SK-N-SH (cell line): ENCODE measurements around the gene BTN3A1. TPM values are rescaled to one million over a fixed set of nuclear protein-coding genes. Genes with fewer than 3 reads are reported as not detected.

ENCODE experiments used
- CTCF ChIA-PET: fragments of 300-600, 350-600 bp; formaldehyde crosslinking; extraction: SDS; loops from one replicate; lab custom pipeline; 2021; lab: Yijun Ruan, JAX
- POLR2A ChIA-PET: fragments of 350-600 bp; sonication (Branson Sonifier 250); formaldehyde crosslinking; extraction: SDS; loops from one replicate; lab custom pipeline; 2020; ENCODE audit warnings: antibody characterized with exemption, inconsistent platforms; lab: Yijun Ruan, JAX
- DNase-seq: peaks from one replicate; pipeline ENCODE4 v3.0.0; 2012
- H2AFZ ChIP-seq: fragments of 200-600 bp; sonication (generic); 2 replicates; pipeline ENCODE4 v1.8.1; 2016; ENCODE audit warnings: antibody characterized with exemption, mild to moderate bottlenecking, low read depth
- H3F3A ChIP-seq: fragments of 200-600 bp; sonication (generic); replicated peaks from 2 replicates; pipeline ENCODE3; 2016; ENCODE audit warnings: antibody characterized with exemption, mild to moderate bottlenecking; ENCODE audit not compliant: insufficient read depth
- H3K27ac ChIP-seq, 2 experiments: fragments of 200-500 bp in 1 of 2; fragments of 200-600 bp in 1 of 2; sonication (Bioruptor generic) in 1 of 2; sonication (generic), shearing (Covaris generic) in 1 of 2; 2 replicates each; pipeline versions ENCODE4 v1.5.1 to v1.6.1; 2014 to 2016; ENCODE audit warnings: low read depth in 2 of 2, inconsistent platforms in 1 of 2, low read length in 1 of 2, mild to moderate bottlenecking in 1 of 2, mixed read lengths in 1 of 2
- H3K27me3 ChIP-seq: fragments of 200-600 bp; sonication (generic), shearing (Covaris generic); 2 replicates; pipeline ENCODE4 v1.6.1; 2016; ENCODE audit warnings: mixed run types; ENCODE audit not compliant: insufficient read depth
- H3K36me3 ChIP-seq, 2 experiments: fragments of 200-500 bp in 1 of 2; fragments of 200-600 bp in 1 of 2; sonication (Bioruptor generic) in 1 of 2; sonication (generic) in 1 of 2; replicated peaks in 1 of 2; 2 replicates each; pipeline versions ENCODE3 to v1.5.1; 2014 to 2016; ENCODE audit warnings: low read length in 1 of 2, mild to moderate bottlenecking in 1 of 2; ENCODE audit not compliant: insufficient read depth in 2 of 2, control insufficient read depth in 1 of 2
- H3K4me1 ChIP-seq, 2 experiments: fragments of 200-500 bp in 1 of 2; fragments of 200-600 bp in 1 of 2; sonication (Bioruptor generic) in 1 of 2; sonication (generic), shearing (Covaris generic) in 1 of 2; 2 replicates each; pipeline versions ENCODE4 v1.5.1 to v1.6.1; 2014 to 2016; ENCODE audit warnings: low read depth in 1 of 2, low read length in 1 of 2, mixed run types in 1 of 2; ENCODE audit not compliant: insufficient read depth in 2 of 2, control insufficient read depth in 1 of 2
- H3K4me2 ChIP-seq: fragments of 200-600 bp; sonication (generic), shearing (Covaris generic); 2 replicates; pipeline ENCODE4 v1.6.1; 2017; ENCODE audit warnings: mixed run types
- H3K4me3 ChIP-seq, 2 experiments: fragments of 200-500 bp in 1 of 2; fragments of 200-600 bp in 1 of 2; sonication (Bioruptor generic) in 1 of 2; sonication (generic), shearing (Covaris generic) in 1 of 2; 2 replicates each; pipeline versions ENCODE4 v1.5.1 to v1.8.1; 2014 to 2016; ENCODE audit warnings: low read depth in 2 of 2, inconsistent platforms in 1 of 2, low read length in 1 of 2, mild to moderate bottlenecking in 1 of 2, mixed read lengths in 1 of 2, moderate library complexity in 1 of 2
- H3K79me2 ChIP-seq: fragments of 200-600 bp; sonication (generic); 2 replicates; pipeline ENCODE4 v1.8.1; 2017; ENCODE audit warnings: mild to moderate bottlenecking; ENCODE audit not compliant: insufficient read depth
- H3K9ac ChIP-seq: fragments of 200-600 bp; sonication (generic); 2 replicates; pipeline ENCODE4 v1.6.1; 2017; ENCODE audit warnings: mixed run types
- H3K9me2 ChIP-seq: fragments of 200-600 bp; sonication (generic); 2 replicates; pipeline ENCODE4 v1.6.1; 2017; ENCODE audit warnings: mixed run types
- H3K9me3 ChIP-seq: fragments of 200-600 bp; sonication (generic); 2 replicates; pipeline ENCODE4 v1.6.1; 2017; ENCODE audit warnings: mixed run types, mild to moderate bottlenecking, moderate library complexity
- H4K20me1 ChIP-seq: fragments of 200-600 bp; sonication (generic); 2 replicates; pipeline ENCODE4 v1.6.1; 2017; ENCODE audit warnings: mild to moderate bottlenecking, mixed run types; ENCODE audit not compliant: insufficient read depth
- FOXJ3 ChIP-seq: sonication (generic); formaldehyde crosslinking; IDR thresholded peaks from 2 replicates; pipeline ENCODE4 v1.5.1; 2020; ENCODE audit warnings: mild to moderate bottlenecking, missing genetic modification reagents
- FOXM1 ChIP-seq: IDR thresholded peaks from 2 replicates; pipeline ENCODE4 v1.4.0; 2012; ENCODE audit warnings: low read depth, mild to moderate bottlenecking
- GABPA ChIP-seq: IDR thresholded peaks from 2 replicates; pipeline ENCODE4 v1.4.0; 2012; ENCODE audit warnings: low read depth, mild to moderate bottlenecking
- JUND ChIP-seq: IDR thresholded peaks from 2 replicates; pipeline ENCODE4 v1.4.0; 2012
- RAD21 ChIP-seq: IDR thresholded peaks from 2 replicates; pipeline ENCODE4 v1.6.1; 2012; ENCODE audit warnings: mild to moderate bottlenecking, low read length
- RFX5 ChIP-seq: IDR thresholded peaks from 2 replicates; pipeline ENCODE4 v1.6.1; 2012; ENCODE audit warnings: mild to moderate bottlenecking, improper control_type of control experiment, low read length
- RXRA ChIP-seq: IDR thresholded peaks from 2 replicates; pipeline ENCODE4 v1.4.0; 2012; ENCODE audit warnings: low read depth, mild to moderate bottlenecking, borderline replicate concordance
- SIN3A ChIP-seq: IDR thresholded peaks from 2 replicates; pipeline ENCODE4 v1.6.1; 2012; ENCODE audit warnings: low read depth, mild to moderate bottlenecking, low read length, moderate library complexity, borderline replicate concordance
- TAF1 ChIP-seq: IDR thresholded peaks from 2 replicates; pipeline ENCODE4 v1.6.1; 2012; ENCODE audit warnings: low read depth, mild to moderate bottlenecking, low read length, moderate library complexity, borderline replicate concordance
- TCF12 ChIP-seq: IDR thresholded peaks from 2 replicates; pipeline ENCODE4 v1.4.0; 2012
- YY1 ChIP-seq: IDR thresholded peaks from 2 replicates; pipeline ENCODE4 v1.4.0; 2012; ENCODE audit warnings: low read depth, mild to moderate bottlenecking
- WGBS: methylation state at CpG from one replicate; pipeline ENCODE4 v1.1.6; 2017; ENCODE audit warnings: low lambda C conversion rate; 5-methylcytosine and 5-hydroxymethylcytosine counted together
- polyA plus RNA-seq, 3 experiments: library from polyadenylated mRNA; depleted of rRNA; stranded (reverse); fragments of >200 nt; gene quantifications; 2 replicates each; pipeline ENCODE4 v1.2.3, GENCODE V29; 2012
- TF ChIP-seq, protein P1 (sequence below): fragments of 150-350 bp; IDR thresholded peaks from 2 replicates; pipeline ENCODE4 v1.6.1; 2017; ENCODE audit warnings: antibody characterized with exemption, low read length, low read depth, borderline replicate concordance
- TF ChIP-seq, protein P2 (sequence below): IDR thresholded peaks from 2 replicates; pipeline ENCODE4 v1.4.0; 2012; ENCODE audit warnings: low read depth, borderline replicate concordance

The BTN3A1 gene
- polyA plus RNA-seq, 1 of the 3 experiments (the other 2 are of a cell fraction): 14.2 TPM

DNA sequence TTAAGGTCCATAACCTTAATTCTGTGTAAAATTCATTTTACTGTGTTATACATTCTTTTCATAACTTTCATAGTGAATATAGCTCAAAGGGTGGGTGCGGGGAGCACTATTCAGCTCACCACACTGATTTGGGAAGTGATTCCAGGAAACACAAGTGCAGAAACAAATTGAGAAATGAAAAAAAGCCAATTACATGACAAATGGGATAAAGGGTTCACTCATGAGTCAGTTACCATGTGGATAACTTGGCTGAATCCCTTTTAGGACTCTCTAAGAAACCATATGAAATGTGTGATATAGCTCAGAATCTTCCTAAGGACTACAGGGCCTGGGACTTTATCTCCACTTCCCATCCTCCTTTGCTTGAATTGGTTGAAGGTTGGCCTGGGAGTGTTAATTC lies 52.6 kb downstream of the BTN3A1 start (continued):
- TF ChIP-seq, protein P1, sequence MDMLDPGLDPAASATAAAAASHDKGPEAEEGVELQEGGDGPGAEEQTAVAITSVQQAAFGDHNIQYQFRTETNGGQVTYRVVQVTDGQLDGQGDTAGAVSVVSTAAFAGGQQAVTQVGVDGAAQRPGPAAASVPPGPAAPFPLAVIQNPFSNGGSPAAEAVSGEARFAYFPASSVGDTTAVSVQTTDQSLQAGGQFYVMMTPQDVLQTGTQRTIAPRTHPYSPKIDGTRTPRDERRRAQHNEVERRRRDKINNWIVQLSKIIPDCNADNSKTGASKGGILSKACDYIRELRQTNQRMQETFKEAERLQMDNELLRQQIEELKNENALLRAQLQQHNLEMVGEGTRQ: no peak
- no peak for TF ChIP-seq TCF12
- no peak for TF ChIP-seq RFX5
- TF ChIP-seq RAD21: no peak
- TF ChIP-seq RXRA: no peak
- TF ChIP-seq TAF1: no peak
- no peak for TF ChIP-seq FOXJ3 (CRISPR knock-in tag)
- TF ChIP-seq JUND: no peak

DNA sequence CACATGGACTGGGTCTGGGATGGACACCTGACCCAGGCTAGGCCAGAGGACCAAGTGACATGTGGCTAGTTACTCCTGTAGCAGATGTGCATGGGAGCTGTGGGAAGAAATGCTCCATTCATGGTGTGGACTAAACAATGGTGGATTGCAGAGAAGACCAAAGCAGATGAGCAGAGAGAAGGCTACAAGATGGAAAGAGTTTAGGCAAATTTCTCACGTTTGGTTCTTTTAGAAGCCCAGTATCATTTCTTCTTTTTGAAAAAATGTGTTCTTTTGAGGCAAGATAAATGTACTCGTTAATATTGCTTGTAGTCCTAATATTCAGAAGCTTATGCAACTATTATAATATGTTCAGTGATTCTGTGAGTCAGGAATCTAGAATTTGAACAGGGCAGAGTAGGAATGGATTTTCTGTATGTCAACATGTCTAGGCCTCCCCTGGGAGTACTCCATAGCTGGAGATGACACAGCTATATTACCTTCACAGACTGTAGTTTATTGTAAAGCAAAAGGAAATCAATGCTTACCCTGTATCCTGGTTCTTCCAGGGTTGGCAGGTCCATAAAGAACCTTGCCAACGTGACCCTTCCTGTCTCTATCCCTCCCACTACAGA lies 53.4 kb downstream of the BTN3A1 start:
- H3K4me1 ChIP-seq: peaks cover 4 to 18% of the 10 kb centered on the region in 2 experiments; a peak in 1 of 4 replicates
- WGBS: 81% methylated on average over 3 of the region's 3 CpGs
- POLR2A ChIA-PET: no interaction called here
- H3K36me3 ChIP-seq: peaks cover 4 to 14% of the 10 kb centered on the region in 2 experiments
- TF ChIP-seq FOXJ3 (CRISPR knock-in tag): no peak
- no peak for TF ChIP-seq TAF1
- TF ChIP-seq RFX5: no peak
- TF ChIP-seq, all 33 proteins: peak for 0
- DNase-seq: no peak
- no peaks in the 10 kb centered on the region for H4K20me1 ChIP-seq
- CTCF ChIA-PET: no interaction called here
- H3K9ac ChIP-seq: no peak overlapping the region
- no peaks in the 10 kb centered on the region for H3K9me2 ChIP-seq
- no peaks in the 10 kb centered on the region for H3K9me3 ChIP-seq
- no peak overlapping the region for H3K27ac ChIP-seq
- H2AFZ ChIP-seq: no peak overlapping the region
- H3F3A ChIP-seq: no peaks in the 10 kb centered on the region
- H3K4me2 ChIP-seq: no peak overlapping the region
- H3K27me3 ChIP-seq: no peaks in the 10 kb centered on the region
- H3K4me3 ChIP-seq: no peak overlapping the region
- peaks cover 25% of the 10 kb centered on the region for H3K79me2 ChIP-seq

DNA sequence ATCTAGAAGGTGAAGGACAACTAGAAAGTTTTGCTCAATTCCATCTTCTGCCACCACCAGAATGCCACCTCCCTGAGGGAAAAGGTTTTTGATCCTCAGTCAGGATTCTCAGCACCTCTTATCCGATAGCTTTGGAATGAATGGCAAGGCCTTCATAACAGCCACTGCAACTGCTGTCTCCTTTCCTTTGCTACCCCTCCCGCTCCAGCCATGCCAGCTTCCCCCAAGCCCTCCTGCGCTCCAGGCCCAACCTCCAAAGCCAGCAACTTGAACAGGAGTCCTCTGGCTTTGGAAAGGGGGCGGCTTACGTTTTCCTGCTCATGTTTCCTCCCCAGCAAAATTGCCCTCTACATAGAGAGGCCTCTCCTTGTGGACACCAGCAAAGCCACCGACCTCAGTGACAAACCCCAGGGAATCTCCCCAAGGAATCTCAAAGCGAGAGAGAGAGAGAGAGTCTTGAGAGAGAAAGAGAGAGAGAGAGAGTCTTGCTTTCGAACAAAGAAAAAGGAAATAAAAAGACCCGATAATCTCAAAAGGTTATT lies 55.3 kb downstream of the BTN3A1 start:
- Histone ChIP-seq H3K4me3 (peak overlapping the region; percentile 19 to 73; a peak in 3 of 4 replicates), H3K36me3 (peaks cover 11 to 15% of the 10 kb centered on the region in 2 experiments), H3K79me2 (peaks cover 42% of the 10 kb centered on the region), H3K9me2 (no peaks in the 10 kb centered on the region), H3K9ac (peak overlapping the region; percentile 80), H3K4me2 (peak overlapping the region; percentile 90; the same call in 1 of the 2 replicates), H3K27ac (peak overlapping the region; percentile 74 to 75), H2AFZ (peak overlapping the region; percentile 98), H3K27me3 (no peaks in the 10 kb centered on the region), H4K20me1 (no peaks in the 10 kb centered on the region), H3F3A (no peaks in the 10 kb centered on the region), H3K4me1 (peaks cover 13 to 18% of the 10 kb centered on the region in 2 experiments; a peak in 1 of 4 replicates), H3K9me3 (no peaks in the 10 kb centered on the region)
- TF ChIP-seq, protein P2, sequence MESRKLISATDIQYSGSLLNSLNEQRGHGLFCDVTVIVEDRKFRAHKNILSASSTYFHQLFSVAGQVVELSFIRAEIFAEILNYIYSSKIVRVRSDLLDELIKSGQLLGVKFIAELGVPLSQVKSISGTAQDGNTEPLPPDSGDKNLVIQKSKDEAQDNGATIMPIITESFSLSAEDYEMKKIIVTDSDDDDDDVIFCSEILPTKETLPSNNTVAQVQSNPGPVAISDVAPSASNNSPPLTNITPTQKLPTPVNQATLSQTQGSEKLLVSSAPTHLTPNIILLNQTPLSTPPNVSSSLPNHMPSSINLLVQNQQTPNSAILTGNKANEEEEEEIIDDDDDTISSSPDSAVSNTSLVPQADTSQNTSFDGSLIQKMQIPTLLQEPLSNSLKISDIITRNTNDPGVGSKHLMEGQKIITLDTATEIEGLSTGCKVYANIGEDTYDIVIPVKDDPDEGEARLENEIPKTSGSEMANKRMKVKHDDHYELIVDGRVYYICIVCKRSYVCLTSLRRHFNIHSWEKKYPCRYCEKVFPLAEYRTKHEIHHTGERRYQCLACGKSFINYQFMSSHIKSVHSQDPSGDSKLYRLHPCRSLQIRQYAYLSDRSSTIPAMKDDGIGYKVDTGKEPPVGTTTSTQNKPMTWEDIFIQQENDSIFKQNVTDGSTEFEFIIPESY: no peak
- TF ChIP-seq GABPA (no peak), SIN3A (no peak), FOXM1 (no peak), JUND (no peak), YY1 (no peak)
- CTCF ChIA-PET: no interaction called here
- POLR2A ChIA-PET: no interaction called here
- WGBS: 20% methylated on average over 8 of the region's 9 CpGs
- peak; percentile 51 for DNase-seq
